Astrocyte (in vitro differentiated cells and primary cell): Measurements from ENCODE around the gene KRT73. TPM values are rescaled to one million over a fixed set of nuclear protein-coding genes. Genes with fewer than 3 reads are reported as not detected.

ENCODE experiments used
- DNase-seq: peaks from one replicate; pipeline ENCODE4 v3.0.0-alpha.2; 2010; ENCODE audit warnings: low read depth
- FAIRE-seq: peaks from 2 replicates; lab custom pipeline; 2011; peaks lifted over from hg19 to GRCh38; lab: Jason Lieb, UNC
- H2AFZ ChIP-seq: 2 replicates; pipeline ENCODE4 v1.6.0; 2012; ENCODE audit warnings: low read depth, low read length, inconsistent platforms
- H3K27ac ChIP-seq: 2 replicates; pipeline ENCODE4 v1.5.1; 2011; ENCODE audit warnings: low read depth, low read length, inconsistent platforms
- H3K27me3 ChIP-seq: 2 replicates; pipeline ENCODE4 v1.6.0; 2011; ENCODE audit warnings: low read length, inconsistent platforms; ENCODE audit not compliant: insufficient read depth
- H3K36me3 ChIP-seq: 2 replicates; pipeline ENCODE4 v1.5.1; 2011; ENCODE audit warnings: low read length, inconsistent platforms; ENCODE audit not compliant: insufficient read depth
- H3K4me1 ChIP-seq: 2 replicates; pipeline ENCODE4 v1.5.1; 2011; ENCODE audit warnings: low read length, inconsistent platforms; ENCODE audit not compliant: insufficient read depth
- H3K4me2 ChIP-seq: 2 replicates; pipeline ENCODE4 v1.6.0; 2012; ENCODE audit warnings: low read length, inconsistent platforms
- H3K4me3 ChIP-seq: 2 replicates; pipeline ENCODE4 v1.5.1; 2011; ENCODE audit warnings: low read depth, mild to moderate bottlenecking, low read length, inconsistent platforms; ENCODE audit not compliant: insufficient read depth
- H3K79me2 ChIP-seq: 2 replicates; pipeline ENCODE4 v1.6.0; 2012; ENCODE audit warnings: mild to moderate bottlenecking, low read length, inconsistent platforms; ENCODE audit not compliant: insufficient read depth
- H3K9ac ChIP-seq: 2 replicates; pipeline ENCODE4 v1.6.0; 2012; ENCODE audit warnings: mild to moderate bottlenecking, low read length, inconsistent platforms
- H3K9me3 ChIP-seq: 2 replicates; pipeline ENCODE4 v1.5.1; 2012; ENCODE audit warnings: low read depth, mild to moderate bottlenecking, low read length, inconsistent platforms; ENCODE audit not compliant: insufficient read depth
- H4K20me1 ChIP-seq: 2 replicates; pipeline ENCODE4 v1.6.0; 2012; ENCODE audit warnings: low read length, inconsistent platforms; ENCODE audit not compliant: insufficient read depth
- H3K27ac Mint-ChIP-seq: one replicate; pipeline ENCODE4 v1.8.0; 2021; ENCODE audit warnings: mild to moderate bottlenecking, mixed read lengths; ENCODE audit not compliant: unreplicated experiment
- H3K27me3 Mint-ChIP-seq: one replicate; pipeline ENCODE4 v1.8.0; 2021; ENCODE audit warnings: low read depth, mixed read lengths; ENCODE audit not compliant: unreplicated experiment
- H3K36me3 Mint-ChIP-seq: one replicate; pipeline ENCODE4 v1.8.0; 2021; ENCODE audit warnings: low read depth, mixed read lengths; ENCODE audit not compliant: unreplicated experiment
- H3K4me1 Mint-ChIP-seq: one replicate; pipeline ENCODE4 v1.8.0; 2021; ENCODE audit warnings: low read depth, mixed read lengths; ENCODE audit not compliant: unreplicated experiment
- H3K4me3 Mint-ChIP-seq: one replicate; pipeline ENCODE4 v1.8.0; 2021; ENCODE audit warnings: mild to moderate bottlenecking, moderate library complexity, mixed read lengths; ENCODE audit not compliant: unreplicated experiment
- H3K9me3 Mint-ChIP-seq: one replicate; pipeline ENCODE4 v1.8.0; 2021; ENCODE audit warnings: mild to moderate bottlenecking, mixed read lengths; ENCODE audit not compliant: unreplicated experiment
- EZH2 ChIP-seq: IDR thresholded peaks from 2 replicates; pipeline ENCODE4 v1.6.1; 2012; ENCODE audit warnings: mild to moderate bottlenecking, low read length, inconsistent platforms; ENCODE audit not compliant: insufficient read depth
- total RNA-seq: library from RNA; stranded (reverse); gene quantifications from 2 replicates; pipeline ENCODE4 v1.2.1, GENCODE V29; 2021
- TF ChIP-seq, protein P1 (sequence below): IDR thresholded peaks from 2 replicates; pipeline ENCODE4 v1.5.1; 2011; ENCODE audit warnings: low read depth, mild to moderate bottlenecking, inconsistent platforms, low read length, moderate library complexity; ENCODE audit not compliant: insufficient read depth

The KRT73 gene
- total RNA-seq, 1 donor from 2014 or later: not detected

DNA sequence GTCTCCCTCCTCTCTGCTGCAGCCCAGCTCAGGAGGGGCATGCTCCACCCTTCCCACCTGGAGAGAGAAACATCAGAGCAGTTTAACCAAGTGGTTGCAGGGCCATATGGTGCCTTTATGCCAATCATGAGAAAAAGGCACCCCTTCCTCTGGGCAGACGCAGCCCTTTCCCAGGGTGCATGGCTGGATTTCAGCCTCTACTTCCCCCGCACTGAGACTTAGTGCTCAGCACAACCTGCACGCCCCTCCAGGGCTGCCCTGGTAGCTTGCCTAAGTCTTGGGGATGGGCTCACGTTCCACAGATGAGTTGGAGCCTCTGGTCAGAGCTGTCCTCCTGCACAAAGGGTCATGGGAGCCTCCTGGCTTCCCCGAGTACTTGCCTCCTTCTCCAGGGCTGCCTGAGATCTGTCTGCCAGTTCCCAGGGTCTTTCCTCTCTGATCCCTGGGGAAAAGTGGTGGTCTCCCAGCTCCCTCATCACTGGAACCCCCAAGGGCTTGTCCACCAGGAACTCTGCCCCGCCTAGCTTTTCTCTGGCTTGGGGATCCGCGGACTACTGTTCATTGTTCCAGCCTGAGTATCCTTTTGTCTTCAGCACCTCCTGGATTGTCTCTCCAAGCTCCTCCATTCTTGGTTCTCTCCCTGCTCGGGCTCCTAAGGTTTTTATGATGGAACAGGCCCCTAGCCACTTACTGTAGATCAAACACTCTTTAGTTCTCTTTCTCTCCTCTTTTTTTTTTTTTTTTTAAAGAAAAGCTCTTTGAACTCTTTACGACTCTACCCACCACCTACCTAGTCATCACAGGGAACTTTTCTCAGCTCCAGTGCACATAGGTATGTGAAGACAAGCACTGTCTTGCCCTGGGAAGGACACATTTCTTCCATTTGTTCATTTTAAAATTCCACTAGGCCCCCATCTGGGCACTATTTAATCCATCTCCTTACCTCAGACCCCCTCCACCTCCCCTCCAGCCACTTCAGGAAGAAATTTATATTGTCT, 38.6 kb downstream of the KRT73 start:
- no peak overlapping the region for H3K4me2 ChIP-seq
- no peaks in the 10 kb centered on the region for H3K9me3 ChIP-seq
- H3K9ac ChIP-seq: no peak overlapping the region
- FAIRE-seq: no peak
- peaks cover 21% of the 10 kb centered on the region for H3K4me1 Mint-ChIP-seq
- no peak overlapping the region for H3K27ac Mint-ChIP-seq
- DNase-seq: no peak
- no peak overlapping the region for H3K4me3 ChIP-seq
- H3K27me3 Mint-ChIP-seq: peaks cover 51% of the 10 kb centered on the region
- H3K36me3 ChIP-seq: no peaks in the 10 kb centered on the region
- H3K9me3 Mint-ChIP-seq: no peaks in the 10 kb centered on the region
- H4K20me1 ChIP-seq: no peaks in the 10 kb centered on the region
- peaks cover 4% of the 10 kb centered on the region for H3K27me3 ChIP-seq
- no peak overlapping the region for H3K4me3 Mint-ChIP-seq
- no peak overlapping the region for H2AFZ ChIP-seq
- TF ChIP-seq, protein P1, sequence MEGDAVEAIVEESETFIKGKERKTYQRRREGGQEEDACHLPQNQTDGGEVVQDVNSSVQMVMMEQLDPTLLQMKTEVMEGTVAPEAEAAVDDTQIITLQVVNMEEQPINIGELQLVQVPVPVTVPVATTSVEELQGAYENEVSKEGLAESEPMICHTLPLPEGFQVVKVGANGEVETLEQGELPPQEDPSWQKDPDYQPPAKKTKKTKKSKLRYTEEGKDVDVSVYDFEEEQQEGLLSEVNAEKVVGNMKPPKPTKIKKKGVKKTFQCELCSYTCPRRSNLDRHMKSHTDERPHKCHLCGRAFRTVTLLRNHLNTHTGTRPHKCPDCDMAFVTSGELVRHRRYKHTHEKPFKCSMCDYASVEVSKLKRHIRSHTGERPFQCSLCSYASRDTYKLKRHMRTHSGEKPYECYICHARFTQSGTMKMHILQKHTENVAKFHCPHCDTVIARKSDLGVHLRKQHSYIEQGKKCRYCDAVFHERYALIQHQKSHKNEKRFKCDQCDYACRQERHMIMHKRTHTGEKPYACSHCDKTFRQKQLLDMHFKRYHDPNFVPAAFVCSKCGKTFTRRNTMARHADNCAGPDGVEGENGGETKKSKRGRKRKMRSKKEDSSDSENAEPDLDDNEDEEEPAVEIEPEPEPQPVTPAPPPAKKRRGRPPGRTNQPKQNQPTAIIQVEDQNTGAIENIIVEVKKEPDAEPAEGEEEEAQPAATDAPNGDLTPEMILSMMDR: no peak
- no peak for TF ChIP-seq EZH2
- no peaks in the 10 kb centered on the region for H3K79me2 ChIP-seq
- no peaks in the 10 kb centered on the region for H3K4me1 ChIP-seq
- no peak overlapping the region for H3K27ac ChIP-seq
- H3K36me3 Mint-ChIP-seq: no peaks in the 10 kb centered on the region

DNA sequence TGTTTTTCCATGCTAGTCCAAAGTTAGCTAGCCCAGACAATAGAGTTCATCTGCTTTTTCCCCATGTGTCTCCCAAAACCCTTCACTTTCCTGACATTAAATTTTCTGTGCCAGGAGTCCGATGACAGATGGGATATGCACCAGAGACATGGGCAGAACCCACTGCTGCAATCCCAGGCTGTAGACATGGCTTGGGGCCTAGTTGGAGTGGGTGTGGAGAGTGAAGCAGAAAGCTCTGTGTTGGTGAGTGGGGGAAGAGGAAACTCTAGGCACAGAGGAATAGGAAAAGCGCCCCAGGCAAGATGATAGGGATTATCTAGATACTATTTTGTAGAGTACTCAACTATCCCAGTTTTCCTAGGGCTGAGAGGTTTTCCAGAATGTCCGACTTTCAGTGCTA, 39.9 kb downstream of the KRT73 start:
- Histone ChIP-seq H2AFZ (no peak overlapping the region), H4K20me1 (no peaks in the 10 kb centered on the region), H3K9me3 (no peaks in the 10 kb centered on the region), H3K4me3 (no peak overlapping the region), H3K9ac (no peak overlapping the region), H3K4me1 (no peaks in the 10 kb centered on the region), H3K79me2 (no peaks in the 10 kb centered on the region), H3K4me2 (no peak overlapping the region), H3K27ac (no peak overlapping the region), H3K27me3 (peaks cover 8% of the 10 kb centered on the region), H3K36me3 (no peaks in the 10 kb centered on the region)
- no peak for TF ChIP-seq EZH2
- TF ChIP-seq, protein P1: no peak
- no peak for DNase-seq
- H3K4me3 Mint-ChIP-seq: no peak overlapping the region
- H3K36me3 Mint-ChIP-seq: no peaks in the 10 kb centered on the region
- no peaks in the 10 kb centered on the region for H3K9me3 Mint-ChIP-seq
- no peak for FAIRE-seq
- peaks cover 21% of the 10 kb centered on the region for H3K4me1 Mint-ChIP-seq
- no peak overlapping the region for H3K27ac Mint-ChIP-seq
- peaks cover 53% of the 10 kb centered on the region for H3K27me3 Mint-ChIP-seq

DNA sequence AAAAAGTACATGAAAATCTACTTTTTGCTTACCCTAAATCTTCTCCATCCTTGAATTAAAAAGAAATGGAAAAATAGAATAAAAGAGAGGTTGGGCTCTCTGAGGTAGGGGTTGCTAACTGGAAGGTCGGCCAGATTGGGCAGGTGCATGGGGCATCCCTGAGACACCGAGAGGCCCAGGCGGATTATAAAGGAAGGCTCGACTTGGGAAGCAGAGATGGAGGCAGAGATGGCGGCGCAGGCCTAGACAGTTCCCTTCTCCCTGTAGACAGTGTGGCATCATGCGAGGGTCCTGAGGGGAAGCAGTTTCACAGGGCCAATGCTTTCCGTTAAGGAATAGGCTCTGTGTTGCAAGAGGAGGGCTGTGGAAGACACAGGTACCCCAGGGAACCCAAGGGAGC, 41.0 kb downstream of the KRT73 start:
- H3K27ac ChIP-seq: no peak overlapping the region
- TF ChIP-seq, protein P1: no peak
- no peak for TF ChIP-seq EZH2
- H3K9me3 ChIP-seq: no peaks in the 10 kb centered on the region
- H4K20me1 ChIP-seq: no peaks in the 10 kb centered on the region
- DNase-seq (no peak), FAIRE-seq (no peak)
- no peak overlapping the region for H3K4me3 ChIP-seq
- no peak overlapping the region for H3K27ac Mint-ChIP-seq
- H3K27me3 Mint-ChIP-seq: peaks cover 65% of the 10 kb centered on the region
- H3K36me3 ChIP-seq: no peaks in the 10 kb centered on the region
- no peak overlapping the region for H3K4me2 ChIP-seq
- H3K4me3 Mint-ChIP-seq: no peak overlapping the region
- H2AFZ ChIP-seq: no peak overlapping the region
- no peaks in the 10 kb centered on the region for H3K36me3 Mint-ChIP-seq
- H3K9ac ChIP-seq: no peak overlapping the region
- peaks cover 10% of the 10 kb centered on the region for H3K27me3 ChIP-seq
- no peaks in the 10 kb centered on the region for H3K9me3 Mint-ChIP-seq
- no peaks in the 10 kb centered on the region for H3K4me1 ChIP-seq
- peaks cover 13% of the 10 kb centered on the region for H3K4me1 Mint-ChIP-seq
- no peaks in the 10 kb centered on the region for H3K79me2 ChIP-seq
